Liver (tissue), 9 donors: Measurements from ENCODE around the gene PEX11A. TPM values are rescaled to one million over a fixed set of nuclear protein-coding genes. Genes with fewer than 3 reads are reported as not detected.

Source experiments
- DNase-seq: peaks from one replicate; pipeline ENCODE4 v3.0.0-alpha.2; 2017; ENCODE audit warnings: low spot score
- H3K27ac ChIP-seq, 2 donors: one replicate each; pipeline ENCODE4 v1.7.0; 2013; ENCODE audit warnings: inconsistent platforms in 2 of 2, low read length in 2 of 2, control low read depth in 1 of 2, low read depth in 1 of 2, mild to moderate bottlenecking in 1 of 2
- H3K27me3 ChIP-seq, 4 donors: one replicate each; pipeline versions ENCODE4 v1.6.1 to v1.7.0; 2013; ENCODE audit warnings: low read length in 3 of 4, inconsistent platforms in 1 of 4, mild to moderate bottlenecking in 1 of 4, moderate library complexity in 1 of 4; ENCODE audit not compliant: control insufficient read depth in 4 of 4, insufficient read depth in 4 of 4
- H3K36me3 ChIP-seq, 4 donors: one replicate each; pipeline versions ENCODE4 v1.6.1 to v1.7.0; 2013; ENCODE audit warnings: low read length in 3 of 4, mild to moderate bottlenecking in 3 of 4, low read depth in 1 of 4, moderate library complexity in 1 of 4; ENCODE audit not compliant: control insufficient read depth in 4 of 4, insufficient read depth in 3 of 4
- H3K4me1 ChIP-seq, 4 donors: one replicate each; pipeline versions ENCODE4 v1.6.1 to v1.7.0; 2013; ENCODE audit warnings: low read length in 3 of 4, mild to moderate bottlenecking in 3 of 4, moderate library complexity in 1 of 4; ENCODE audit not compliant: control insufficient read depth in 4 of 4, insufficient read depth in 4 of 4
- H3K4me3 ChIP-seq, 3 donors: one replicate each; pipeline versions ENCODE4 v1.6.1 to v1.7.0; 2013; ENCODE audit warnings: low read length in 3 of 3, control low read depth in 1 of 3, low read depth in 1 of 3, mild to moderate bottlenecking in 1 of 3
- H3K9ac ChIP-seq, 2 donors: one replicate each; pipeline ENCODE4 v1.7.0; 2013; ENCODE audit warnings: low read length in 2 of 2, mild to moderate bottlenecking in 2 of 2, moderate library complexity in 2 of 2, control low read depth in 1 of 2, low read depth in 1 of 2
- H3K9me3 ChIP-seq, 4 donors: one replicate each; pipeline versions ENCODE4 v1.6.1 to v1.7.0; 2013; ENCODE audit warnings: low read length in 3 of 4; ENCODE audit not compliant: control insufficient read depth in 4 of 4
- EGR1 ChIP-seq, 2 donors: IDR thresholded peaks; 2 replicates each; pipeline ENCODE4 v1.6.1; 2016 to 2018; ENCODE audit warnings: antibody characterized with exemption in 2 of 2, low read depth in 2 of 2
- FOXA1 ChIP-seq: IDR thresholded peaks from 2 replicates; pipeline ENCODE4 v1.6.1; 2016; ENCODE audit warnings: antibody characterized with exemption
- FOXA2 ChIP-seq: IDR thresholded peaks from 2 replicates; pipeline ENCODE4 v1.6.1; 2016; ENCODE audit warnings: antibody characterized with exemption
- GABPA ChIP-seq, 2 donors: IDR thresholded peaks in 1 of 2; conservative IDR thresholded peaks in 1 of 2; 2 replicates each; pipeline ENCODE4 v1.6.1; 2016; ENCODE audit warnings: antibody characterized with exemption in 2 of 2, mild to moderate bottlenecking in 1 of 2, moderate library complexity in 1 of 2
- HNF4A ChIP-seq, 2 donors: conservative IDR thresholded peaks; 2 replicates each; pipeline ENCODE4 v1.6.1; 2016; ENCODE audit warnings: antibody characterized with exemption in 2 of 2, mild to moderate bottlenecking in 2 of 2
- HNF4G ChIP-seq: IDR thresholded peaks from 2 replicates; pipeline ENCODE4 v1.6.1; 2016; ENCODE audit warnings: antibody characterized with exemption
- JUND ChIP-seq, 2 donors: IDR thresholded peaks; 2 replicates each; pipeline ENCODE4 v1.6.1; 2016; ENCODE audit warnings: antibody characterized with exemption in 2 of 2
- MAX ChIP-seq: IDR thresholded peaks from 2 replicates; pipeline ENCODE4 v1.6.1; 2016; ENCODE audit warnings: antibody characterized with exemption
- NR2F2 ChIP-seq: IDR thresholded peaks from 2 replicates; pipeline ENCODE4 v1.6.1; 2016; ENCODE audit warnings: antibody characterized with exemption
- RAD21 ChIP-seq, 2 donors: IDR thresholded peaks; 2 replicates each; pipeline ENCODE4 v1.6.1; 2016; ENCODE audit warnings: antibody characterized with exemption in 2 of 2, mild to moderate bottlenecking in 2 of 2
- REST ChIP-seq: IDR thresholded peaks from 2 replicates; pipeline ENCODE4 v1.6.1; 2016; ENCODE audit warnings: antibody characterized with exemption, mild to moderate bottlenecking
- RXRA ChIP-seq, 2 donors: IDR thresholded peaks; 2 replicates each; pipeline ENCODE4 v1.6.1; 2017 to 2018; ENCODE audit warnings: antibody characterized with exemption in 2 of 2, mild to moderate bottlenecking in 1 of 2
- SP1 ChIP-seq: IDR thresholded peaks from 2 replicates; pipeline ENCODE4 v1.6.1; 2018; ENCODE audit warnings: antibody characterized with exemption, mild to moderate bottlenecking
- TAF1 ChIP-seq: conservative IDR thresholded peaks from 2 replicates; pipeline ENCODE4 v1.6.1; 2016; ENCODE audit warnings: antibody characterized with exemption, mild to moderate bottlenecking
- YY1 ChIP-seq: IDR thresholded peaks from 2 replicates; pipeline ENCODE4 v1.6.1; 2016; ENCODE audit warnings: antibody characterized with exemption, mild to moderate bottlenecking
- WGBS: extraction: QIAGEN DNeasy Blood & Tissue Kit; methylation state at CpG from one replicate; pipeline ENCODE4 v1.1.7; 2013; 5-methylcytosine and 5-hydroxymethylcytosine counted together
- polyA plus RNA-seq, 2 donors: library from polyadenylated mRNA; stranded (reverse) in 1 of 2; unstranded in 1 of 2; fragments of 200-250 nt in 1 of 2; fragments of >200 nt in 1 of 2; fragmentation: Nextera tagmentation in 1 of 2; extraction: Ambion mirVana in 1 of 2; gene quantifications; one replicate each; pipeline versions ENCODE4 v1.2.1 to v1.2.3, GENCODE V29; 2013 to 2015
- total RNA-seq, 2 donors: library from RNA; depleted of rRNA; stranded (reverse); fragments of >200 nt; gene quantifications; one replicate each; pipeline ENCODE4 v1.2.3, GENCODE V29; 2014
- TF ChIP-seq, protein P1 (sequence below): fragments of 150-350 bp; IDR thresholded peaks from 2 replicates; pipeline ENCODE4 v1.5.1; 2017; ENCODE audit warnings: improper control_type of control experiment, low read depth, low read length; ENCODE audit not compliant: missing input control
- TF ChIP-seq, protein P2 (sequence below): IDR thresholded peaks from 2 replicates; pipeline ENCODE4 v1.6.1; 2016; ENCODE audit warnings: antibody characterized with exemption
- TF ChIP-seq, protein P3 (sequence below): IDR thresholded peaks from 2 replicates; pipeline ENCODE4 v1.6.1; 2016; ENCODE audit warnings: antibody characterized with exemption
- donor health status: healthy.
- donor health status: healthy.
- donor health status: healthy.
- donor health status: healthy.
- donor health status: healthy.

The PEX11A gene
- total and polyA plus RNA-seq, 4 donors, result 6.6 to 47.9 (median 24.3) TPM

DNA sequence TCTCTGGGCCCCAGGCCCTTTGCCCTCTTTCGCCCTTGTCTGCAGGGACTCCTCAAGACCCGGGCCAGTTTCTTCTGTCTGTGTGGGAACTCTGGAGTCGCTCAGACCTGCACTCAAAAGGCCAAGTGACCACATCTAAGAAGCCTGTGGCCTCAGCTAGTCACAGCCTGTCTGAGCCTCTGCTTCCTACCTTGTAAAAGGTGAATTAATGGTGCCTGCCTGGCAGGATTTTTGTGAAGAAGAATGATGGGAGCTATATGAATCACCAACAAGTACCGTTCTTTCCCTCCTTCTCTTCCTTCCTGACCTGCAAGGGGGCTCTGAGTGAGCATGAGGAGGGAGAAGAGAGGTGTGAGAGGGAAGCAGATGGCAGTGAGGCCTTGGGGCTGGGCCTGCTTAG, 18.9 kb downstream of the PEX11A start:
- no peak for DNase-seq
- 64% methylated on average over 4 of the region's 4 CpGs for WGBS
- TF ChIP-seq, protein P1, sequence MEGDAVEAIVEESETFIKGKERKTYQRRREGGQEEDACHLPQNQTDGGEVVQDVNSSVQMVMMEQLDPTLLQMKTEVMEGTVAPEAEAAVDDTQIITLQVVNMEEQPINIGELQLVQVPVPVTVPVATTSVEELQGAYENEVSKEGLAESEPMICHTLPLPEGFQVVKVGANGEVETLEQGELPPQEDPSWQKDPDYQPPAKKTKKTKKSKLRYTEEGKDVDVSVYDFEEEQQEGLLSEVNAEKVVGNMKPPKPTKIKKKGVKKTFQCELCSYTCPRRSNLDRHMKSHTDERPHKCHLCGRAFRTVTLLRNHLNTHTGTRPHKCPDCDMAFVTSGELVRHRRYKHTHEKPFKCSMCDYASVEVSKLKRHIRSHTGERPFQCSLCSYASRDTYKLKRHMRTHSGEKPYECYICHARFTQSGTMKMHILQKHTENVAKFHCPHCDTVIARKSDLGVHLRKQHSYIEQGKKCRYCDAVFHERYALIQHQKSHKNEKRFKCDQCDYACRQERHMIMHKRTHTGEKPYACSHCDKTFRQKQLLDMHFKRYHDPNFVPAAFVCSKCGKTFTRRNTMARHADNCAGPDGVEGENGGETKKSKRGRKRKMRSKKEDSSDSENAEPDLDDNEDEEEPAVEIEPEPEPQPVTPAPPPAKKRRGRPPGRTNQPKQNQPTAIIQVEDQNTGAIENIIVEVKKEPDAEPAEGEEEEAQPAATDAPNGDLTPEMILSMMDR, result no peak
- TF ChIP-seq REST, result no peak
- TF ChIP-seq HNF4A (conservative IDR thresholded peaks at IDR 0.05), result no peak
- TF ChIP-seq HNF4G, result no peak
- no peak for TF ChIP-seq FOXA1
- TF ChIP-seq EGR1 (IDR thresholded peaks at IDR 0.05; ENCODE audit: low read depth in 2 of 2), result no peak
- TF ChIP-seq RXRA (IDR thresholded peaks at IDR 0.05), result no peak
- TF ChIP-seq, protein P2, sequence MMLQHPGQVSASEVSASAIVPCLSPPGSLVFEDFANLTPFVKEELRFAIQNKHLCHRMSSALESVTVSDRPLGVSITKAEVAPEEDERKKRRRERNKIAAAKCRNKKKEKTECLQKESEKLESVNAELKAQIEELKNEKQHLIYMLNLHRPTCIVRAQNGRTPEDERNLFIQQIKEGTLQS, result no peak
- no peak for TF ChIP-seq JUND (IDR thresholded peaks at IDR 0.05)
- TF ChIP-seq TAF1, result no peak
- TF ChIP-seq MAX, result no peak
- no peak for TF ChIP-seq YY1
- no peak for TF ChIP-seq GABPA (IDR thresholded peaks at IDR 0.05 in 1 of 2, conservative IDR thresholded peaks at IDR 0.05 in 1 of 2)
- TF ChIP-seq, protein P3, sequence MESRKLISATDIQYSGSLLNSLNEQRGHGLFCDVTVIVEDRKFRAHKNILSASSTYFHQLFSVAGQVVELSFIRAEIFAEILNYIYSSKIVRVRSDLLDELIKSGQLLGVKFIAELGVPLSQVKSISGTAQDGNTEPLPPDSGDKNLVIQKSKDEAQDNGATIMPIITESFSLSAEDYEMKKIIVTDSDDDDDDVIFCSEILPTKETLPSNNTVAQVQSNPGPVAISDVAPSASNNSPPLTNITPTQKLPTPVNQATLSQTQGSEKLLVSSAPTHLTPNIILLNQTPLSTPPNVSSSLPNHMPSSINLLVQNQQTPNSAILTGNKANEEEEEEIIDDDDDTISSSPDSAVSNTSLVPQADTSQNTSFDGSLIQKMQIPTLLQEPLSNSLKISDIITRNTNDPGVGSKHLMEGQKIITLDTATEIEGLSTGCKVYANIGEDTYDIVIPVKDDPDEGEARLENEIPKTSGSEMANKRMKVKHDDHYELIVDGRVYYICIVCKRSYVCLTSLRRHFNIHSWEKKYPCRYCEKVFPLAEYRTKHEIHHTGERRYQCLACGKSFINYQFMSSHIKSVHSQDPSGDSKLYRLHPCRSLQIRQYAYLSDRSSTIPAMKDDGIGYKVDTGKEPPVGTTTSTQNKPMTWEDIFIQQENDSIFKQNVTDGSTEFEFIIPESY, result no peak
- TF ChIP-seq RAD21 (IDR thresholded peaks at IDR 0.05), result no peak
- no peak for TF ChIP-seq NR2F2
- TF ChIP-seq SP1, result no peak
- no peak for TF ChIP-seq FOXA2

More for the DNA sequence above, 18.9 kb downstream of the PEX11A start:
- H3K27ac ChIP-seq, result no peak overlapping the region
- no peak overlapping the region for H3K9ac ChIP-seq
- peaks cover 0 to 25% (median 20%) of the 10 kb centered on the region in 4 donors for H3K4me1 ChIP-seq
- H3K9me3 ChIP-seq, result no peaks in the 10 kb centered on the region
- peaks cover 0 to 11% (median 1%) of the 10 kb centered on the region in 4 donors for H3K36me3 ChIP-seq
- no peak overlapping the region for H3K4me3 ChIP-seq
- H3K27me3 ChIP-seq, result no peaks in the 10 kb centered on the region
